Activated naive CD4-positive, alpha-beta T cell (primary cell): ENCODE results near the gene ACTMAP.
"Not testable (repeated sequence)": the region's sequence is repeated elsewhere in the genome, so short reads cannot be mapped to it uniquely, and the experiment has no call there.

Experiments
- DNase-seq, 4 experiments: peaks; one replicate each; lab custom pipeline; 2025; lab: John Stamatoyannopoulos, UW

Gene ACTMAP

DNA sequence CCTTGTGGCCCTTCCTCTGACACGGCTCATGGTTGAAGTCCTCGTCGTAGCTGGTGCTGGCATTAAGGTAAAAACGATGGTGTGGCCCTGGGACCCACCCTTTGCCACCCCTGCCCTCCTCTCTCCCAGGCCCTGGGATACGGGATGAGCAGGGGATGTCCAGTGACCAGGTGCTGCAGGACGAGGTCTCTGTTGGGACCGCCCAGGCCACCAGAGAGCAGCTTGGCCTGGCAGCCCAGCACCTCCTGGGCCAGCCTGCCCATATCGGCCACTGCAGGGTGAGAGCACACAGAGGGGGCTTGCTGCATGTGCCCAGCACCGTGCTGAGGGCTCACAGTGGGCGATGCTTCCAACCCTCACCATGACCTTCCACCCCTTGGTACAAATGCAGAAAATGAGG is 6.4 kb downstream of the ACTMAP start:
- no peak for DNase-seq

DNA sequence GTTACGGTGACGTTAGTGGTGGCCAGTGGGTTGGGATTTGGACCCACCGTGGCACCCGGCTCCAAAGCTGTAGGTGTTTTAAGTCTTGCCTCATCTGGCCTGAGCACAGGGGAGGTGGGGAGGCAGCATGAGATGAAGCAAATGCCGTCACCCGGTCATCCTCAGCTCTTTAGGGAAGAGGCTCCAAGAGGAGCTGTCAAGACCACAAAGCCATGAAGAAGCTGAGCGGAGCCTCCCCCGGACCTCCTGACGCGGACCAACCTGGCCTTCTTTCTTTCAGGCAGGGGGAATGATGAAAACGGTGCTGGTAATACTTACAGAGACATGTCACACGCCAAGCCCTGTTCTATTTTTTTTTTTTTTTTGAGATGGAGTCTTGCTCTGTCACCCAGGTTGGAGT is 7.4 kb downstream of the ACTMAP start:
- no peak for DNase-seq

DNA sequence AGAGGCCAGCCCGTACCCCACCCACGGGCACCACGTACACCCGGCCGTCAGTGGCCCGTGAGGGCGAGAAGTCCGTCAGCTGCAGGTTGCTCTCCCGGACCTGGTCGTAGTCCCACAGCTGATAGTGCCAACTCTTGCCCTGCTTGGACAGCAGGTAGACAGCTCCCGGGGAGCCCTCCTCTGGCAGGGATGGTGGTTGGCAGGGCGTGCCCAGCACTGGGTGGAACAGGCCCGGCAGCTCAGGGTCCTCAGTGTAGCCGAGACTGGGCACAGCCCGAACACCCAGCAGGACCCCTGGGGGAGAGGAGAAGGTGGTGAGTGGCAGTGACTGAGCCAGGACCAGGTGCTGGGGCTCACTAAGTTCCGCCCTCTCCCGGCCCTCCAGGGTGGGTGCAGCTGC is 7.8 kb downstream of the ACTMAP start:
- no peak for DNase-seq

DNA sequence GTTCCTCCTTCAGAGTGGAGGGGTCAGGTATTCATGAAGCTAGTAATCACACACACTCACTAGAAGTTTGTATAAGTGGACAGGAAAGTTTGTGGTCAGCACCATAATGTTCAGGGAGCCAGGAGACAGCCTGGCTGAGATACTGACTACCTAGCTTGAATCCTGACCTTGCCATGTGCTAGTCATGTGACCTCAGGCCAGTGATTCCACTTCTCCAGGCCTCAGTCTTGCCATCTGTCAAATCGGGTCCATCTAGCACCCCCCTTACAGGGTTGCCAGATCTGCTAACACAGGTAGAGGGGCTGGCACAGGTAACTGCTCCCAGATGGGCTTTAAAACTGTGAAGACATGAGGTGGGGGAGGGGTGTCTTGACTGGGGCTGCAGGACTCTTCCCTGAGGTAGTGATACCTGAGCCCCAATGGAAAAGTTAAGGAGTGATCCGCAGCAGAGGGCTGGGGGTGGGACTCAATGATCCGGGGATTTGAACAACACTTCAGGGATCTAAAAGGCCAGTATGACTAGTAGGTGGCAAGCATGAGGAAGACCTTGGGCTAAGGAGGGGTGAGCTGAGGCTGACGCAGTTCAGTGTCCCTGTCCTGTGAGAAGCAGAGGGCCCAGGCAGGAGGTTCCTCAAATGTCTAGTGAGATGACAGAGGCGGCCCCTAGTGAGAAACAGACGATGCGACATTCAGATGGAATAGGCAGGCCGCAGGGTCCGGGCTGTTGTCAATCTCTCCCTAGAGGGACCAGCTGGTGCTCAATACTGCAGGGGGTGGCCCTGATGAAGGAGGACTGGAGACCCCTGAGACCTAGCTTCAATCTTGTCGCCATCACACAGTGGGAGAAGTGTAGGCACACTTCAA is 8.5 kb downstream of the ACTMAP start:
- no peak for DNase-seq

DNA sequence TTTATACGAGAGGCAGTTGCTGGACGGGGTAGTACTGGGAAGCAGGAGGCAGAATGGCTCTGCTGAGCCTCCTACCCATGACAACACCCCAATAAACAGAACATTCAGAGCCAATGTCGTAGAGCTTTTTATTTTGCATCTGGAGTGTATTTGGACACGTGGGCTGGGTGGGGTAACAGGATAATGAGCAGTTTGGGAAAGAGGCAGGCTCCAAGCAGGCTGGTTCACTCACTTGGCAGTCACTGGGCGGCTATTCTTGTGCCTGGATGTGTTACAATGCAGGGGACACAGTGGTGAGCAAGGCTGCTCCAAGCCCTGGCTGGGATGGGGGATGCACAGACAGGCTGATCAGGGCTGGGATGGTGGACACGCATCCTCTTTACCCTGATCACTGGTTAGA is 9.5 kb downstream of the ACTMAP start:
- no peak for DNase-seq

DNA sequence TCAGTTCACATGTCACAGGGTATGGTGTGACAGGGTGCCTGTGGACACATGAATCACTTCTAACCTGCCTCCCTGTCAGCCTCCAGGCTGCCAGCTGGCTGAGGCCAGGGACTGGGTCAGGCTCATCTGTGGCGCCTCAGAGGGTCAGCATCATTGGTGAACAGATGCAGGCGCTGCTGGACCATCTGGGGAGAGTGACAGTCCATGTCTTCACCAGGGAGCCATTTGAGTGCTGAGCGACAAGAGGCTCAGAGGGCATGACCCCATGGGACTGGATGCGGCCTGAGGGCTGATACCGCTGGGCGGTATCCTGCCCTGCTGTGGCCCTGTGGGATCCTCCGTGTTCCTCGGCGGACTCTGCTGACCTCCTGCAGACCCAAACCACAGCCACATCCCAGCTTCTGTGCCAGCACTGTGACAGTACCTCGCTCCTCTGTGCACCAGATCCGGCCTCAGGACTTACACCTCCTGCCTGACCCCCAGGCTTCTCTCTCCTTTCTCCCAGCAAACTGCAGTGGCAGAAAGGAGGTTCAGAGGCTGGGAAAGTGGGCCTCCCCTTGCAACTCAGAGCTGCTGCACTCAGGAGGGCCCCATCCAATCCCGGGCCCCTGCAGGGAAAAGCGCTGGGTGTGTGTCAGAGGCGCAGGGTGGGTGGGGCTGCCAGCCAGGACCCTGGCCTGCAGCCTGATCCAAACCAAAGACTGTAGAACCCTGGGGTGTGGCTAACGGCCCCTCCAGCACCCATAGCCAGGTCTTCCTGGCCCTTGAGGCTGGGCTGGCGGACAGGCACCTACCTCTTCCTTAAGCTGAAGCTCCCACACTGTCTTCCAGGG is 10.2 kb downstream of the ACTMAP start:
- DNase-seq = no peak

DNA sequence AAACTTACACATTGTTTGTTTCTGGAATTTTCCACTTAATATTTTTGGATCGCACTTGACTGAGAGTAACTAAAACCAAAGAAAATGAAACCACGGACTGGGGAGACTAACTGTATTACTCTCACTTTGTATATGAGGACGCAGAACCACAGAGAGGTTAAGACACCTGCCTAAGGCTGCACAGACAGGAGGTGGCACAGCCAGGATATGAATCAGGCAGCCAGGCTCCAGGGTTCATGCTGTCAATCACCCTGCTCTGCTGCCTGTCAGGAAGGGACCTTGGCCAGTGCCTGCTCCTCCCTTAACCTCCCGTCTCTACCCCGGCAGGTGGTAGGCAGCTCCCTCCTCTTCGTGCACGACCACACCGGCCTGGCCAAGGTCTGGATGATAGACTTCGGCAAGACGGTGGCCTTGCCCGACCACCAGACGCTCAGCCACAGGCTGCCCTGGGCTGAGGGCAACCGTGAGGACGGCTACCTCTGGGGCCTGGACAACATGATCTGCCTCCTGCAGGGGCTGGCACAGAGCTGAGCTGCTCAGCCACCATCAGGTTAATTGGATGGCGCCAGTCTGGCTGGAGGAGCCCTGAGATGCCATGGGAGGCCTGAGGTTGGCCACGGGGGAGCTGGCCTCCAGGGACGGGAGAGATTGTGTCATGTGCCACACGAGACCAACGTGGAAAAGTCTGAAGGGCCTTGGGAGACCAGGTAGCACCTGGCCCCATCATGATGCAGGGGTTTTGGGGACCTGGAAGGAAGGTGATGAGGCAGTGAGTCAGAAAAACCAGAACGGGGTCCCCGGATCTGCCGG is 11.0 kb downstream of the ACTMAP start:
- DNase-seq = no peak

DNA sequence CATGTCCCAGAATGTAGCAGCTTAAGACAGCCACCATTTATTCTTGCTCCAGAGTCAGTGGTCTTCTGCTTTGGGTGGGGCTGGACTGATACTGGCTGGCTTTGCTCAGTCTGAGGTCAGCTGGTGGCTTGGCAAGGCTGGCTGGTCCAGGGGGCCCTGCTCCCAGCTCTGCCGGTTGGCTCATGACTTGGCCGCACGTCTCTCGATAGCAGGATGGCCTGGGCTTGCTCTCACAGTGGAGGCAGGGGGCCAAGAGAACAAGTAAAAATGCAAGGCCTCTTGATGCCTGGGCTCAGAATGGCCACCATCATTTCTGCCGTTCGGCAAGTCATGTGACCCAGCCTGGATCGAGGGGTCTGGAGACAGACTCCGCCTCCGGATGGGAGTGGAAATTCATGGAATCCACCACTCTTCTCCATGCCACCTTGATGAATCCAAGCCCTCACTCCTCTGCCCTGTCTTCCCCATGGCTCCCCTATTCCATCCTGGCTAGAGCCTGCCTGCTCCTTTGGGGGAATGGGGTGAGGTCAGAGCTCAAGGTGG is 13.1 kb downstream of the ACTMAP start:
- no peak for DNase-seq

DNA sequence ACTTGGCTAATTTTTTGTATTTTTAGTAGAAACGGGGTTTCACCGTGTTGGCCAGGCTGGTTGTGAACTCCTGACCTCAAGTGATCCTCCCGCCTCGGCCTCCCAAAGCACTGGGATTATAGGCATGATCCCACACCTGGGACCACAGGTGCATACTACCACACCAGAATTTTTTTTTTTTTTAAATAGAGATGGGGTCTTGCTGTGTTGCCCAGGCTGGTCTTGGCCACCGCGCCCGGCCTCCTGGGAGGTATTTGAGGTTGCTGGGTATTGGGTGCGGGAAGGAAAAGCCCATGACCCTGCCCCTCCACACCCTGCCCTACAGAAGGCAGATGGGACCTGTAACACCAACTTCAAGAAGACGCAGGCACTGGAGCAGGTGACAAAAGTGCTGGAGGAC is 13.6 kb downstream of the ACTMAP start:
- DNase-seq = no peak

DNA sequence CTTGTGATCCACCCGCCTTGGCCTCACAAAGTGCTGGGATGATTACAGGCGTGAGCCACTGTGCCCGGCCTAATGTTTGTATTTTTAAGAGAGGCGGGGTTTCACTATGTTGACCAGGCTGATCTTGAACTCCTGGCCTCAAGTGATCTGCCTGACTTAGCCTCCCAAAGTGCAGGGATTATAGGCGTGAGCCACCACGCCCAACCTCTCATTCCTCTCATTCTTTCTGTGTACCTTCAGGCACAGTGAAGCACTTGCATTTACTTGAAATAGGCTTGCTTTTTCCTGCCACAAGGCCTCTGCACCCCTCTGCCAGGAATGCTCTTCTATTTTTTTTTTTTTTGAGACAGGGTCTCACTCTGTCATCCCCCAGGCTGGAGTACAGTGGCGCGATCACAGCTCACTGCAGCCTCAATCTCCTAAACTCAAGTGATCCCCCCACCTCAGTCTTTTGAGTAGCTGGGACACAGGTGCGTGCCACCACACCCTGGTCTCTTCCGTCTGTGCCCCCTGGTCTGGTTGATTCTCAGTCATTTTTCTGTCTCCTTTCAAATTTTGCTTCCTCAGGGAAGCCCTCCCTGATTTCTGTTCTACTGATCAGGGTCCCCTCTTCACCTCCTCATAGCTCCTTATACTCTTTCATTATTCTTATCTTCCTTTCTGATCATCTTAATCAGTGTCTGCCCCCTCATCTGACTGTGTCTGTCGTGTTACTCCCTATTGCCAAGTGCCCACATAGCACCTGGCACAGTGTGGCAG is 15.1 kb downstream of the ACTMAP start:
- no peak for DNase-seq

DNA sequence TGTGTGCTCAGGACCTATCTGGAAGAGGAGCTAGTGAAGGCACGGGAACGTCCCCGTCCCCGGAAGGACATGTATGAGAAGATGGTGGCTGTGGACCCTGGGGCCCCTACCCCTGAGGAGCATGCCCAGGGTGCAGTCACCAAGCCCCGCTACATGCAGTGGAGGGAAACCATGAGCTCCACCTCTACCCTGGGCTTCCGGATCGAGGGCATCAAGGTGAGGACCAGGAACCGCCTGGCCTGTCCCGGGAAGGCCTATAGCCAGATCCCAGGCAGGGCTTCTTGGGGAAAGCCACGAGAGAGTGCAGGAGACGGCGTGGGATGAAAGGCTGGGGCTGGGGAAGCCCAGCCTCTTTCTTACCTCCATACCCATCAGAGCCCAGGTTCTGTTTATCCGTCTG is 17.1 kb downstream of the ACTMAP start:
- DNase-seq = no peak

DNA sequence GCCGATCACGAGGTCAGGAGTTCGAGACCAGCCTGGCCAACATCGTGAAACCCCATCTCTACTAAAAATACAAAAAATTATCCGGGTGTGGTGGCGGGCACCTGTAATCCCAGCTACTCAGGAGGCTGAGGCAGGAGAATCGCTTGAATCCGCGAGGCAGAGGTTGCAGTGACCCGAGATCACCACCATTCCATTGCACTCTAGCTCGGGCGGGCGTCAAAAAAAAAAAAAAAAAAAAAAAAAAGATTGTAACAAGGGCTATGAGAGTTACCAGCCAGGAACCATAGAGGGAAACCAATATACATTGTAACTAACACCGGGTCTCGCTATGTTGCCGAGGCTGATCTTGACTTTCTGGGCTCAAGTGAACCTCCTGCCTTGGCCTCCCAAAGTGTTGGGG is 18.0 kb downstream of the ACTMAP start:
- not testable (repeated sequence) for DNase-seq

DNA sequence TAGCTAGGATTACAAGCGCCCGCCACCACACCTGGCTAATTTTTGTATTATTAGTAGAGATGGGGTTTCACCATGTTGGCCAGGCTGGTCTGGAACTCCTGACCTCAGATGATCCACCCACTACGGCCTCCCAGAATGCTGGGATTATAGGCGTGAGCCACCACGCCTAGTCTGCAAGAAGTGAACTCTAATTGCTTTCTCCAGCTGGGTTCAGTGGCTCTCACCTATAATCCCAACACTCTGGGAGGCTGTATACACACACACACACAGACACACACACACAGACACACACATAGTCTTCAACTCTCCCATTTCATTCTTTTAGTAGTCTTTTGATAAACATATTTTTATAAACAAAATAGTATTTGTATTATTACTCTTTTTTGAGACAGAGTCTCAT is 20.2 kb downstream of the ACTMAP start:
- not testable (repeated sequence) for DNase-seq

DNA sequence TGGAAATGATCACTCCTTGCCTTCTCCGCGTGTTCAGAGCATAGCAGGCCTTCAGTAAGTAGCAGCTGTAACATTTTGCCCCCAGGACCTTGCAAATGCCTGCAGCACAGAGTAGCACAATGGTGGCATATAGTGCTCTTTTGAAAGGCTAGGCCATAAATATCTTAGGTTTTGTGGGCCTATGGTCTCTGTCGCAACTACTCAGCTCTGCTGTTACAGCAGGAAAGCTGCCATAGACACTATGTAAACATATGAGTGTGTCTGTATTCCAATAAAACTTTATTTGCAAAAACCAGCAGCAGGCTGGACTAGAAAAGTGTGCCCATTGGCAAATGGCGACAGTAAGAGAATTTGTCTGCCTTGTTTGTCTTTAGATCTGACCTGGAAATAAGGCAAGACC is 24.0 kb downstream of the ACTMAP start:
- DNase-seq = no peak

DNA sequence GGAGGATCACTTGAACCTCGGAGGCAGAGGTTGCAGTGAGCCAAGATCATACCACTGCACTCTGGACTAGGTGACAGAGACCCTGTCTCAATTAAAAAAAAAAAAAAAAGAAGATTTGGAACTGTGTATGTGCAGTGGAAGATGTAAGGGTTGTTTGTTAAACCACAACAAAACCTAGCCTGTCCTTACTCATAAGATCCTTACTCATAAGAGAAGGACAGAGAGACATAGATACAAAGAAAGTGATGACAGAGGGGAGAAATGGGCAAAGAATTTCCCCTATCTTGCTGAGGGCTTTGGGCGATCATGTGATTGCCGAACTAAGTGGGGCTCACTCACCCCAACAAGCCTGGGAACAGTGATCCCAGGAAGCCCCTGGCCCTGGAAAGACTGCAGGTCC is 25.4 kb downstream of the ACTMAP start:
- DNase-seq = no peak

DNA sequence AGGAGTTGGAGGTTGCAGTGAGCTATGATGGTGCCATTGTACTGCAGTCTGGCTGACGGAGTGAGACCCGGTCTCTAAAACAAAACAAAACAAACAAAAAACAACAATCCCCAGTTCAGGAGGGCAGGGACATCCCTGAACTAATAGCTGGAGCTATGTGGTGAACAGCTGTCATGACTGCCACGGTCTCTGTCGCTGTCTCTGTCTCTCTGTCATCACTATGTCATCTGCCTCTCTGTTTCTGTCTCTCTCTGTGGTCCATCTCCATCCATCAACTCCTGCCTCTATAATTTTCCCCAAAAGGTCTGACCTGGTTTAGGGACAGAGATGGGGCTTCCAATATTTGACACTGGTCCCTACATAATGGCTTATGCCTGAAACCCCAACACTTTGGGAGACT is 26.0 kb downstream of the ACTMAP start:
- DNase-seq = no peak

DNA sequence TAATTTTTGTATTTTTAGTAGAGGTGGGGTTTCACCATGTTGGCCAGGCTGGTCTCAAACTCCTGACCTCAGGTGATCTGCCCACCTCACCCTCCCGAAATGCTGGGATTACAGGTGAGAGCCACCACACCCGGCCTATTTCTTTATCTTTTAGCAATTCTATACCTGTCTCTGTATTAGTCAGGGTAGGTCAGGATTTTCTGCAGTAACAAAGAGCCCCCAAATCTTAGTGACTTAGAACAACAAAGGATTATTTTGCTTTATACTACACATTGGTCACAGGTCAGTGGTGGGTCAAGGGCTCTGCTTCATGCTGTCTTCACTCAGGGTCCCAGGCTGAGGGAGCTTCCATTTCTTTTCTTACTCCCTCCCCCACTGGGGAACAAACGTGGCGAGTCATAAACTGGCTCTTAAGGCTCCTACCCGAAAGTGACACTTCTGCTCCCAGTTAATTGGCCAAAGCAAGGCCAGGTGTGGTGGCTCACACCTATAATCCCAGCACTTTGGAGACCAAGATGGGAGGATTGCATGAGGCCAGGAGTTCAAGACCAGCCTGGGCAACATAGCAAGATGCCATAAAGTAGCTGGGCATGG is 26.5 kb downstream of the ACTMAP start:
- no peak for DNase-seq

DNA sequence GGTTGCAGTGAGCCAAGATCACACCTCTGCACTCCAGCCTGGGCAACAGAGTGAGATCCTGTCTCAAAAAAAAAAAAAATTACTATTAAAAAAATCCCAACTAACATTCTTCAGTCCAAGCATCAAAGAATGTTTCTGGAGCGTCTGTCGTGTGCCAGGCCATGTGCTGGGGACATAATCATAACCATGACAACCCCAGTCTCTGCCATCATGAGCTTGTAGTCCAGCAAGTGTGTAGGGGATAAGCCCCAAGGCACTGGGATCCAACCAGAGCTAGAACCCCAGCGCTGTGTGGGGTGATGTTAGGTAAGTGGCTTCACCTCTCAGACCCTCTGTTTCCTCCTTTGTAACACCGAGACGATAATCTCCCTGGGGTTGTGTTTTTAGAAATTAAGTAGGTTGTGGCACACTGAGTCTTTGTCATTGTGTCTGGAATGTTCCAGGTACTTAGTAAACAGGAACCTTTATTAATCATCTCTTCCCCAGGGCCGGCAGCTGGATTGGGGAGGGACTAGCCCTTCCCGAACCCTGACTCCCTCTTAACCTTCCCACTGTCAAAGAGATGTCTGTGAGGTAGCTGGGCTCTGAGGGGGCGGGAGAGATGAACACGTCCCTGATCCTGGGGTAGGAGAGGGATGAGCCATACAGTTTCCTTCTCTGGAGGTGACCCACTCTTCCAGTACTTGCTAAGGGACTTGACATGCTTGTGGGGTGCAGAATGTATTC is 28.2 kb downstream of the ACTMAP start:
- no peak for DNase-seq

DNA sequence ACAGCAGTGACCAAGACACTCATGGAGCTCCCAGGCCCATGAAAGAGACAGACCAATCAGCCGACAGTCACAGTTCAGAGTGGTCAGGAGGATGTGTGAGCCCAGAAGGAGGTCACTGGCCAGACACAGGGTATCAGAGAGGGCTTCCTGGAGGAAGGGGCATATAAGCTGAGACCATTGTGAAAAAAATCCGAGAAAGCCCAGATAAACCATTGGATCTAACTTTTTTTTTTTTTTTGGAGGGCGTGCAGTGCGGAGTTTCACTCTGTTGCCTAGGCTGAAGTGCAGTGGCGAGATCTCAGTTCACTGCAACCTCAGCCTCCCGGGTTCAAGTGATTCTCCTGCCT is 29.2 kb downstream of the ACTMAP start:
- DNase-seq = no peak

DNA sequence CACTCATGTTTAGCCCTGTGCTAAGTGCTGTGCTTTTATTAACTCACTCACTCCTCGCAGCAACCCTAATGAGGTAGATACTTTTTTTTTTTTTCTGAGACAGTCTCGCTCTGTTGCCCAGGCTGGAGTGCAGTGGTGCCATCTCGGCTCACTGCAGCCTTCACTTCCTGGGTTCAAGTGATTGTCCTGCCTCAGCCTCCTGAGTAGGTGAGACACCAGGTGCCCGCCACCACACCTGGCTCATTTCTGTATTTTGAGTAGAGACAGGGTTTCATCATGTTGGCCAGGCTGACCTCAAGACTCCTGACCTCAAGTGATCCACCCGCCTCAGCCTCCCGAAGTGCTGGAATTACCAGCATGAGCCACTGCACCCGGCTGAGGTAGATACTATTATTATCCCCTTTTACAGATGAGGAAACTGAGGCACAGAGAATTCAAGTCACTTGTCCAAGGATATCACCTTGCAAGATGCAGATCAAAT is 30.8 kb downstream of the ACTMAP start:
- DNase-seq = no peak
